ENCODE measurements around the gene PHETA1. TPM values are rescaled to one million over a fixed set of nuclear protein-coding genes. Genes with fewer than 3 reads are reported as not detected.

Gene PHETA1
- total RNA-seq, 2 experiments from 2014 or later: 0.93 to 0.98 TPM

DNA sequence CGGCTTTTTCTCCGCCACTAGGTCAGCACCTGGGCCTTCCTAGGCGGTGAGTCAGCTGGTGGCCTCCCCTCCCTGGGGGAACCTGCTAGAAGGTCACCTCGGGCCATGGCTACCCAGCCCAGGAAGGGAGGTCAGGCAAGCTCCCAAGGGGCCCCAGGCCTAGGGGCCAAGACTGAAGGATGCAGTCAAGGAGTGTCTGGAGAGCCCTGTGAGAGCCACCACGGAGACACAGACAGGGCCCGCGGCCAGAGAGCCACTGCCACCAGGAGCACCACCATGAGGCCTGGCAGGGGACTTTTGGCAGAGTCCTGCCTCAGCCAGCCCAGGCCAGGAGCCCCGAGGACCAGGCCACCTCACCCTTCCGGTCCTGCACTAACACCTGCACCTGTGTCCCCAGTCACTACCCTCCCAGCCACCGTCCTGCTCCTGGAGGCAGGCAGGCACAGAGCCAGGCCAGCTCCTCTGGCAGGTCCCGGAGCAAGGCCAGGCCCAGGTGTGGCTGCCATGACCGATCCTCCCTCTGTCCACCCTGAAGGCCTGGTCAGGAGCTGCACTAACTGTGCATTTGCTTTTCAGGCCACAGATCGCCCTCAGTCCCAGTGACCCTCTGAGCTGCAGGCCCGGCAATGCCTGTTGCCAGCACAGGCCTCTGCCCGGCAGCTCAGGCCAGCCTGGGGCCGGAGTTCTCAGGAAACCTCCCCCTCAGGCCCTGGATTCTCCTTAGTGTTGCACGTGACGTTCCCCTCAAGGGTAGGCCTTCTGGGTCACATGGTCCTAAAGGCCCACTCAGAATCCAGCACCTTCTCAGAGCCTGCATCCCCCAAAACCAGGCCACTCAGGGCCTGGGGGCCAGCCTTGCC, 6.9 kb downstream of the PHETA1 start:
- POLR2A ChIA-PET: no interaction called here
- CTCF ChIA-PET: no interaction called here

GRCh38 chr12:111361073-111361716, 7.7 kb downstream of the PHETA1 start:
- H3K9me3 Mint-ChIP-seq: no peaks in the 10 kb centered on the region
- H3K27me3 Mint-ChIP-seq: peaks cover 13% of the 10 kb centered on the region
- H3K4me1 Mint-ChIP-seq: peaks cover 15% of the 10 kb centered on the region
- no peak for DNase-seq
- ChIA-PET CTCF (no interaction called here), POLR2A (no interaction called here)
- H3K36me3 Mint-ChIP-seq (ENCODE audit: low read depth): no peaks in the 10 kb centered on the region
- no peak overlapping the region for H3K4me3 Mint-ChIP-seq
- no peak overlapping the region for H3K27ac Mint-ChIP-seq

More for the DNA sequence above, 6.9 kb downstream of the PHETA1 start:
- Mint-ChIP-seq H3K9me3 (no peaks in the 10 kb centered on the region), H3K36me3 (ENCODE audit: low read depth) (no peaks in the 10 kb centered on the region), H3K4me1 (peaks cover 15% of the 10 kb centered on the region), H3K4me3 (no peak overlapping the region), H3K27me3 (peaks cover 13% of the 10 kb centered on the region), H3K27ac (no peak overlapping the region)
- DNase-seq: no peak

- ChIA-PET POLR2A (no interaction called here), CTCF (interaction anchor here (0.6 kb wide), 1 partner anchor 126 kb away, joined by 3 read pairs; no protein-coding TSS in a partner anchor)
- H3K36me3 Mint-ChIP-seq (ENCODE audit: low read depth): no peaks in the 10 kb centered on the region
- no peak overlapping the region for H3K27ac Mint-ChIP-seq
- H3K4me3 Mint-ChIP-seq: no peak overlapping the region
- H3K27me3 Mint-ChIP-seq: peaks cover 13% of the 10 kb centered on the region
- peaks cover 15% of the 10 kb centered on the region for H3K4me1 Mint-ChIP-seq
- H3K9me3 Mint-ChIP-seq: no peaks in the 10 kb centered on the region
- DNase-seq: no peak
Measured at GRCh38 chr12:111360325-111360930, 8.5 kb downstream of the PHETA1 start.

GRCh38 chr12:111359914-111360276, 9.0 kb downstream of the PHETA1 start:
- ChIA-PET POLR2A (no interaction called here), CTCF (no interaction called here)
- no peak for DNase-seq
- Mint-ChIP-seq H3K27ac (no peak overlapping the region), H3K9me3 (no peaks in the 10 kb centered on the region), H3K4me3 (no peak overlapping the region), H3K36me3 (ENCODE audit: low read depth) (no peaks in the 10 kb centered on the region), H3K4me1 (peaks cover 15% of the 10 kb centered on the region), H3K27me3 (peaks cover 13% of the 10 kb centered on the region)

DNA sequence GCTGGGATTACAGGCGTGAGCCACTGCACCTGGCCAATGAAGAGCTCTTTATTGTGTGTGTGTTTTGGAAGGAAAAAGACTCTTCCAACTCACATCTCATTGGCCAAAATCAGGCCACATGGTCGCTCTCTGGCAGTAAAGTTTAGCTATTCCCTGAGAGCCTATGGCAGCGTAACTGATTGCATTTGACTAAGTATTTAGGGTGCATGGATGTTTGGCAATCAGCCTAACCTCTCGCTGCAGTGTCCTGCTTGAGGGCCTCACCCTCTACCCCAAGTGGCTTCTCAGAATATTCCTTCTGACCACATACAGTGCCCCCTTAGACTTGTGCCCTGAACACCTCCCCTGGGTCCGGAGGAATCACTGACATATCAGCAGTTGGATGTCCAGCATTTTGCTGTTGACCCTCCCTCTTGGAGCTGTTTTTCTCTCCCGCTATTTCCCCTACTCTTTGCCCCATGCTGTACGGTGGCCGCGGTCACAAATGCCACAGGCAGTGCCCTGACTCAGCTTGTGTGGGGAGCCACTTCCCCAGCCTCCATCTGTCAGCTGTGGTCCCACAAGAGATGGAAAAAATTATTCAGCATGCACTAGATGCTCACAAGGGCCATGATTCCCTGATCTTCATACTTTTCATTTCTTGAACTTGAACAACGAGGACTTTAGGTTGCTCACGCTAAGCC, 9.5 kb downstream of the PHETA1 start:
- H3K4me3 Mint-ChIP-seq: no peak overlapping the region
- H3K27ac Mint-ChIP-seq: no peak overlapping the region

GRCh38 chr12:111355201-111355925, 13.5 kb downstream of the PHETA1 start:
- H3K9me3 Mint-ChIP-seq: no peaks in the 10 kb centered on the region
- ChIA-PET CTCF (no interaction called here), POLR2A (no interaction called here)
- peaks cover 13% of the 10 kb centered on the region for H3K27me3 Mint-ChIP-seq
- H3K36me3 Mint-ChIP-seq (ENCODE audit: low read depth): no peaks in the 10 kb centered on the region
- DNase-seq: no peak
- H3K4me1 Mint-ChIP-seq: peaks cover 15% of the 10 kb centered on the region
- no peak overlapping the region for H3K4me3 Mint-ChIP-seq
- H3K27ac Mint-ChIP-seq: no peak overlapping the region

More for the DNA sequence above, 9.5 kb downstream of the PHETA1 start:
- ChIA-PET CTCF (no interaction called here), POLR2A (interaction anchor here (0.6 kb wide), 1 partner anchor 13 kb away, joined by 3 read pairs; no protein-coding TSS in a partner anchor)
- Mint-ChIP-seq H3K9me3 (no peaks in the 10 kb centered on the region), H3K27me3 (peaks cover 13% of the 10 kb centered on the region), H3K4me1 (peaks cover 15% of the 10 kb centered on the region), H3K36me3 (ENCODE audit: low read depth) (no peaks in the 10 kb centered on the region)
- peak; percentile 54 for DNase-seq

DNA sequence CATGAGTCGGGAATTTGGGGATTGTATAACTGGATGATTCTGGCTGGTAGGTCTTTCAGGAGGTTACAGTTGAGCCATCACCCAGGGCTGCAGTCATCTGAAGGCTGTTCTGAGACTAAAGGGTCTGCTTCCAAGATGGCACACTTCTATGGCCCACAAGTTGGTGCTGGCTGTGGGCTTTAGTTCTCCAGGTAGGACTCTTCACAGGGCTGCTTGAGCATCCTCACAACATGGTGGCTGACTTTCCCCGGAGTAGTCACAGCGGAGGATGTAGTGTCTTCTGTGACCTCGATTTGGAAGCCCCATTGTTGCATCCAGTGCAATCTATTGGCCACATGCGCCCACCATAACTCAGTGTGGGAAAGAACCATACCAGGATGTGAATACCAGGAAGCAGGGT, 14.4 kb downstream of the PHETA1 start:
- CTCF ChIA-PET: no interaction called here
- Mint-ChIP-seq H3K36me3 (ENCODE audit: low read depth) (no peaks in the 10 kb centered on the region), H3K4me3 (no peak overlapping the region), H3K27me3 (peaks cover 4% of the 10 kb centered on the region), H3K27ac (no peak overlapping the region), H3K9me3 (peaks cover 2% of the 10 kb centered on the region), H3K4me1 (peaks cover 6% of the 10 kb centered on the region)
- POLR2A ChIA-PET: no interaction called here
- no peak for DNase-seq

- Mint-ChIP-seq H3K9me3 (peaks cover 9% of the 10 kb centered on the region), H3K27ac (no peak overlapping the region), H3K4me1 (peaks cover 2% of the 10 kb centered on the region), H3K4me3 (no peak overlapping the region), H3K27me3 (peaks cover 3% of the 10 kb centered on the region), H3K36me3 (ENCODE audit: low read depth) (no peaks in the 10 kb centered on the region)
- ChIA-PET POLR2A (no interaction called here), CTCF (no interaction called here)
- no peak for DNase-seq
Measured at GRCh38 chr12:111353603-111354295, 15.1 kb downstream of the PHETA1 start.

- H3K4me1 Mint-ChIP-seq: no peaks in the 10 kb centered on the region
- H3K9me3 Mint-ChIP-seq: peaks cover 12% of the 10 kb centered on the region
- H3K4me3 Mint-ChIP-seq: no peak overlapping the region
- no peak for DNase-seq
- CTCF ChIA-PET: no interaction called here
- POLR2A ChIA-PET: no interaction called here
- H3K27ac Mint-ChIP-seq: no peak overlapping the region
- H3K27me3 Mint-ChIP-seq: no peaks in the 10 kb centered on the region
- no peaks in the 10 kb centered on the region for H3K36me3 Mint-ChIP-seq (ENCODE audit: low read depth)
Measured at GRCh38 chr12:111353026-111353425, 15.9 kb downstream of the PHETA1 start.

- H3K27ac Mint-ChIP-seq: no peak overlapping the region
- no peaks in the 10 kb centered on the region for H3K4me1 Mint-ChIP-seq
- H3K27me3 Mint-ChIP-seq: no peaks in the 10 kb centered on the region
- POLR2A ChIA-PET: no interaction called here
- CTCF ChIA-PET: no interaction called here
- DNase-seq: no peak
- no peaks in the 10 kb centered on the region for H3K36me3 Mint-ChIP-seq (ENCODE audit: low read depth)
- H3K9me3 Mint-ChIP-seq: peaks cover 14% of the 10 kb centered on the region
- no peak overlapping the region for H3K4me3 Mint-ChIP-seq
Measured at GRCh38 chr12:111352296-111352993, 16.4 kb downstream of the PHETA1 start.

GRCh38 chr12:111351026-111351425, 17.9 kb downstream of the PHETA1 start:
- POLR2A ChIA-PET: no interaction called here
- H3K27me3 Mint-ChIP-seq: no peaks in the 10 kb centered on the region
- CTCF ChIA-PET: interaction anchor here (0.6 kb wide), 1 partner anchor 38 kb away, joined by 3 read pairs; no protein-coding TSS in a partner anchor
- peaks cover 18% of the 10 kb centered on the region for H3K9me3 Mint-ChIP-seq
- DNase-seq: no peak
- no peaks in the 10 kb centered on the region for H3K36me3 Mint-ChIP-seq (ENCODE audit: low read depth)
- no peak overlapping the region for H3K27ac Mint-ChIP-seq
- H3K4me1 Mint-ChIP-seq: no peaks in the 10 kb centered on the region
- no peak overlapping the region for H3K4me3 Mint-ChIP-seq
